ENCODE data around the gene TESPA1.

The TESPA1 gene

GRCh38 chr12:54970741-54971140 lies 13.8 kb downstream of the TESPA1 start:
- Histone ChIP-seq H4K20me1 (ENCODE audit: insufficient read depth, low read length) (no peaks in the 10 kb centered on the region), H3K27ac (ENCODE audit: low read length) (no peak overlapping the region), H3K36me3 (replicated peaks; ENCODE audit: insufficient read depth, low read length) (no peaks in the 10 kb centered on the region; the same call in 1 of the 2 replicates), H3F3A (ENCODE audit: insufficient read depth, low read length) (no peaks in the 10 kb centered on the region), H3K4me1 (ENCODE audit: low read length) (peaks cover 17% of the 10 kb centered on the region), H3K9me3 (replicated peaks; ENCODE audit: insufficient read depth, low read length) (no peaks in the 10 kb centered on the region), H3K79me2 (ENCODE audit: low read length) (no peaks in the 10 kb centered on the region), H3K27me3 (replicated peaks; ENCODE audit: insufficient read depth, low read length) (no peaks in the 10 kb centered on the region), H3K9me2 (replicated peaks; ENCODE audit: insufficient read depth, low read length) (no peaks in the 10 kb centered on the region), H3K4me3 (ENCODE audit: low read length) (no peak overlapping the region), H3K9ac (ENCODE audit: low read length) (no peak overlapping the region), H3K4me2 (ENCODE audit: low read depth, low read length) (no peak overlapping the region), H2AFZ (ENCODE audit: low read length) (no peak overlapping the region)
- no peak for TF ChIP-seq CTCF (IDR thresholded peaks at IDR 0.05; ENCODE audit: low read length)
- no peak for TF ChIP-seq EZH2phosphoT487 (IDR thresholded peaks at IDR 0.05; ENCODE audit: low read length)
- no peak for TF ChIP-seq EZH2 (optimal IDR thresholded peaks at IDR 0.05; ENCODE audit: low read depth, low read length)
- DNase-seq: no peak

GRCh38 chr12:54968181-54968730 lies 16.3 kb downstream of the TESPA1 start:
- no peaks in the 10 kb centered on the region for H4K20me1 ChIP-seq (ENCODE audit: insufficient read depth, low read length)
- H3K4me1 ChIP-seq (ENCODE audit: low read length): peaks cover 17% of the 10 kb centered on the region
- H3K9me2 ChIP-seq (replicated peaks; ENCODE audit: insufficient read depth, low read length): no peaks in the 10 kb centered on the region
- no peaks in the 10 kb centered on the region for H3K79me2 ChIP-seq (ENCODE audit: low read length)
- H3F3A ChIP-seq (ENCODE audit: insufficient read depth, low read length): no peaks in the 10 kb centered on the region
- H3K27me3 ChIP-seq (replicated peaks; ENCODE audit: insufficient read depth, low read length): no peaks in the 10 kb centered on the region
- no peak overlapping the region for H3K4me2 ChIP-seq (ENCODE audit: low read depth, low read length)
- H3K36me3 ChIP-seq (replicated peaks; ENCODE audit: insufficient read depth, low read length): no peaks in the 10 kb centered on the region
- H3K9me3 ChIP-seq (replicated peaks; ENCODE audit: insufficient read depth, low read length): no peaks in the 10 kb centered on the region
- no peak overlapping the region for H3K4me3 ChIP-seq (ENCODE audit: low read length)
- no peak overlapping the region for H2AFZ ChIP-seq (ENCODE audit: low read length)
- no peak overlapping the region for H3K27ac ChIP-seq (ENCODE audit: low read length)
- TF ChIP-seq CTCF (IDR thresholded peaks at IDR 0.05; ENCODE audit: low read length): no peak
- no peak for TF ChIP-seq EZH2phosphoT487 (IDR thresholded peaks at IDR 0.05; ENCODE audit: low read length)
- TF ChIP-seq EZH2 (optimal IDR thresholded peaks at IDR 0.05; ENCODE audit: low read depth, low read length): no peak
- no peak for DNase-seq
- H3K9ac ChIP-seq (ENCODE audit: low read length): no peak overlapping the region

GRCh38 chr12:54967461-54967860 lies 17.1 kb downstream of the TESPA1 start:
- no peak overlapping the region for H2AFZ ChIP-seq (ENCODE audit: low read length)
- H3K36me3 ChIP-seq (replicated peaks; ENCODE audit: insufficient read depth, low read length): no peaks in the 10 kb centered on the region
- no peaks in the 10 kb centered on the region for H3K79me2 ChIP-seq (ENCODE audit: low read length)
- no peak overlapping the region for H3K27ac ChIP-seq (ENCODE audit: low read length)
- no peak overlapping the region for H3K4me2 ChIP-seq (ENCODE audit: low read depth, low read length)
- H3K4me3 ChIP-seq (ENCODE audit: low read length): no peak overlapping the region
- peak; percentile 19 for DNase-seq
- H3K27me3 ChIP-seq (replicated peaks; ENCODE audit: insufficient read depth, low read length): no peaks in the 10 kb centered on the region
- H3K9me3 ChIP-seq (replicated peaks; ENCODE audit: insufficient read depth, low read length): no peaks in the 10 kb centered on the region
- H3K9ac ChIP-seq (ENCODE audit: low read length): no peak overlapping the region
- H3F3A ChIP-seq (ENCODE audit: insufficient read depth, low read length): no peaks in the 10 kb centered on the region
- TF ChIP-seq EZH2phosphoT487 (IDR thresholded peaks at IDR 0.05; ENCODE audit: low read length): no peak
- no peak for TF ChIP-seq CTCF (IDR thresholded peaks at IDR 0.05; ENCODE audit: low read length)
- no peak for TF ChIP-seq EZH2 (optimal IDR thresholded peaks at IDR 0.05; ENCODE audit: low read depth, low read length)
- no peaks in the 10 kb centered on the region for H3K9me2 ChIP-seq (replicated peaks; ENCODE audit: insufficient read depth, low read length)
- peaks cover 17% of the 10 kb centered on the region for H3K4me1 ChIP-seq (ENCODE audit: low read length)
- no peaks in the 10 kb centered on the region for H4K20me1 ChIP-seq (ENCODE audit: insufficient read depth, low read length)

All from MM.1S (cell line).